ENCODE results near the gene SLC2A6.

Gene SLC2A6

DNA sequence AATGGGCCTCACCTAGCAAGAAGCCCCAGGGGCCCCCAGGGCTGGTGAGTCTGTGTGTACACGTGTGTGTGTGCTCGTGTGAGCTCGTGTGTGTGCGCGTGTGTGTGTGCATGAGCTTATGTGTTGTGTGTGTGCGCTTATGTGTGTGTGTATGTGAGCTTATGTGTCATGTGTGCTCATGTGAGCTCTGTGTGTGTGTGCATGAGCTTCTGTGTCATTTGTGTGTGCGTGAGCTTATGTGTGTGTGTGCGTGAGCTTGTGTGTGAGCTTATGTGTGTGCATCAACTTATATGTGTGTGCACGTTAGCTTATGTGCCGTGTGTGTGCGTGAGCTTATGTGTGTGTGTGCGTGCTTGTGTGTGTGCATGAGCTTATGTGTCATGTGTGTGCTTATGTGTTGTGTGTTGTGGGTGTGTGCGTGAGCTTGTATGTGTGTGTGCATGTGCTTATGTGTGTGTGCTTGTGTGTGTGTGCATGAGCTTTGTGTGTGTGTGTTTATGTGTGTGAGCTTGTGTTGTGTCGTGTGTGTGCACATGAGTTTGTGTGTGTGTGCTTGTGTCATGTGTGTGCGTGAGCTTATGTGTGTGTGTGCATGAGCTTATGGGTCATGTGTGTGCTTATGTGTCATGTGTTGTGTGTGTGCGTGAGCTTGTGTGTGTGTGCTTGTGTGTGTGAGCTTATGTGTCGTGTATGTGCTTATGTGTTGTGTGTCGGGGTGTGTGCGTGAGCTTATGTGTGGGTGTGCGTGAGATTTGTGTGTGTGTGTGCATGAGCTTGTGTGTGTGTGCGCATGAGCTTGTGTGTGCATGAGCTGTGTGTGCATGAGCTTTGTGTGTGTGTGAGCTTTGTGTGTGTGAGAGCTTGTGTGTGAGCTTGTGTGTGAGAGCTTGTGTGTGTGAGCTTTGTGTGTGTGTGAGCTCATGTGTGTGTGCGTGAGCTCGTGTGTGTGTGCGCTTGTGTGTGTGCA lies 16.7 kb upstream of the SLC2A6 start:
- no peak for DNase-seq

DNA sequence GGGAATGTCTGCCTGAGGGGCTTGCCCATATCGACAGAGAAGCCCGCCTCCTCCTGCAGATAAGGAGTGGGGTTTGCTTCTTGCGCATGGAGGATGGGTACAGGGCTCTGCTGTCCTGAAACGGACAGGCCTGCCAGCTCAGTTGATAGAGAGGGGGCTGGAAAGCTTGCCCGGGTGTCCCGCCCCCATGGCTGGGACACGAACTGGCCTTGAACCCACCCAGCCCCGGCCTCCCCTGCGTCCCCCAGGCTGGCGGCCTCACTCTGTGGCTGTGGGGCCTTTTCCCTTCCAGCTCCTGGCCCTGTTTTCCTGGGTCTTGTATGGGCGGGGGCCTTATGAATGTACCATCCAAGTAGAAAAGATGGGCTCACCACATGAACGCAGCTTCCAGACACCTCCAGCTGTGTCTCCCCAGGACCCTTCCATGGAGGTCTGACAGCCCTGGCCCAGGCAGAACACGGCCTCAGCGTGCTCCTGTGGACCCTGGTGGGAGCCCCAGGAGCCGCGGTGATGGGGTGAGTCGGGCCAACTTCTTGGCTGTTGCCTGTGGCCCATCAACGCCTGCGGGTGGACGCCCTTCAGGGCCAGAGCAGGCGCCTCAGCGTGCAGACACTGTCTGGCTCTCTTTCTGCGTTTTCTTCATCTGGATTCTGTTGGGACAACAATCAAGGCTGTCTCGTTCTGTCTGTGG lies 15.9 kb upstream of the SLC2A6 start:
- no peak for DNase-seq

DNA sequence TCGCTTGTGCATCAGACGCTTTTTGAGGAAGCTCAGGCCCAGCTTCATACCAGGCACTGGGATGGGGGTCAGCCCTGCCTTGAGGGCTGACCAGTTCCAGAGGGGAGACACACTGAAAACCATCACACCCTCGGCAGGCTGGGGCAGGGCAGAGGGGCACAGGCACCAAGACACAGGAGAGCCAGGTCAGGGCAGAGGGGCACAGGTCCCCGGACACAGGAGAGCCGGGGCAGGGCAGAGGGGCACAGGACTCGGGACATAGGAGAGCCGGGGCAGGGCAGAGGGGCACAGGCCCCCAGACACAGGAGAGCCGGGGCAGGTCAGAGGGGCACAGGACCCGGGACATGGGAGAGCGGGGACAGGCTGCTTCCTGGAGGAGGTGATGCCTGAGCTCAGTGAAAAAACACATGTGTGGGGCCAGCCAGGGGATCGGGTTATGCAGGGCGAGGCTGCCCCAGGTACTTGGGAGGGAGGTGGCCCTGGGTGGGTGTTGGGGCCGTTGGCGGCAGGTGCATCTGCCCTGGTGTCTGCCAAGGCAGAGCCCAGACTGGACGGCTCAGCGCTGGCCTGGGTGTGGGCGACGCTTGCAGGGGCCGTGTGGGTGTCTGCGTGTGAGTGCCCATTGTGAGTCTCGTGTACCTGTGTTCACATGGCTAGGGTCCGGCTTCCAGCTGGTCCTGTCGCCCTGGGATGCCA lies 15.1 kb upstream of the SLC2A6 start:
- DNase-seq: no peak

DNA sequence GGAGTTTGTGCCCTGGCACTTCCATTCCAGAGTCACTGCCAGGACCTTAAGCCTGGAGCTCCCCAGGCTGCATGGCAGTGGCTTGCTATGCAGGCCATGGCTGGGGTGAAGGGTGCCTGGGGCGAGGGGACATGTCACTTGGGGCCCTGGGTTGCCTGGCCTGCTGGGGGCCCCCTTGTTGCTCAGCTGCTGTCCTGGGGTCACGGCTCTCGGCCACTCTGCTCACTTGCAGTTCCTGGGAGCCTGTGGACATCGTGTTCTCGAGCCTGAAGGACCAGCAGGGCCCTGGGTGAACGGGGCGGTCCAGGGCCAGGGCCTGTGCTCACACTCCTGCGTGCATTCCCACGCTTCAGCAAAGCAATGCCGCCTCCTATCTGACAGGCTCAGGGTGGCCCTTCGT lies 14.5 kb upstream of the SLC2A6 start:
- no peak for DNase-seq

DNA sequence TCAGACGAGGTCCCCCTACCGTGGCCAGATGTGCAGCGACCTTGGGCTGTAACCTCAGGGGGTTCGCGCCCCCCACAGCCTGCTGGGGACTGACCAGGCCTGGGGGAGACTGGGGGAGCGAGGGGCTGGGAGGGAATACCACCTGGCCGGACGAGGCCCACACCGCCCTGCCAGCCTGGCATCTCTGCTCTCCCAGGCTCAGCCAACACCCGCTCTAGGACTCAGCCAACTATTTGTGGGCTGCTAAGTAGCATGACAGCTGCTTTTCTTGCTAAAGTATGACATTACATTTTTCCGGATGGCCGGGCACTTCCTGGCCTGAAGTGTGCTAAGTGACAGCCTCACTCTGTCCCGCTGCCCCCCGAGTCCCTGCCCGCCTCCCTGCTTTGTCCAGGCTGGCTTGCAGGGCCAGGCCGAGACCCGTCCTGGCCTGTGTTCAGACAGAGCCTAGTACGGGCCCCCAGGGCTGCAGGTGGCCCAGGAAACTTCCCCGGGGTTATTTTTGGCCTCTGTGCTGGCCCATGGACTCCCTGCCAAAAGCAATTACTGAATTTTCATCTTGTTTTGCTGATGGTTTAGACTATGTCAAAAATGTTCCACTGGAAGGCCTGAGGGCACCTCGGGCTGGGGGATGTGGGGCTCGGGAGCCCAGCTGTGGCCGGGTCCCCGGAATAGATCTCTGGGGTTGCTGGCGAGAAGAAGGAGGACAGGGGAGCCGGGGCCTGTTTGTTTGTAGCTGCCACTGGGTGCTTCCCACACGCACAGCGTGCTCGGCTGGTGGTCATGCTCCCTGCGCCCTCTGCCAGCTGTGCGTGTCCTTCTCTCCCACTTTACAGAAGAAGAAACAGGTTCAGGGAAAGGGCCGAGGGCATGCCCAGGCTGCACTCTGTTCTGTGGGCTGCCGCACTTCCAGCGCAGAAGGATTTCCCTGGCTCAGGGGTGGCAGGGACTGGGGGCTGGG lies 13.4 kb upstream of the SLC2A6 start:
- no peak for DNase-seq

DNA sequence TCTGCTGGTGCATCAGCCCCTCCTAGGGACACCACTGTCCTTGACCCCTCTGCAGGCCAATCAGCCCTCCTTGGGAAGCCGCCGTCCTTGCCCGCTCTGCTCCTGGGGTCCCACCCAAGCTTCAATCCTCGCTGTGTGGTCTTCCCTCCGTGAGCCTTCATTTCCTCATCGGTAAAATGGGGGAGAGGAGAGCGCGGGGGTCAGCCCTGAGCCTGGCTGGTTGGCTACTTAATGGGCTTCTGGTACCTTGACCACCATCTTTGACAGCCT lies 12.7 kb upstream of the SLC2A6 start:
- DNase-seq: no peak

DNA sequence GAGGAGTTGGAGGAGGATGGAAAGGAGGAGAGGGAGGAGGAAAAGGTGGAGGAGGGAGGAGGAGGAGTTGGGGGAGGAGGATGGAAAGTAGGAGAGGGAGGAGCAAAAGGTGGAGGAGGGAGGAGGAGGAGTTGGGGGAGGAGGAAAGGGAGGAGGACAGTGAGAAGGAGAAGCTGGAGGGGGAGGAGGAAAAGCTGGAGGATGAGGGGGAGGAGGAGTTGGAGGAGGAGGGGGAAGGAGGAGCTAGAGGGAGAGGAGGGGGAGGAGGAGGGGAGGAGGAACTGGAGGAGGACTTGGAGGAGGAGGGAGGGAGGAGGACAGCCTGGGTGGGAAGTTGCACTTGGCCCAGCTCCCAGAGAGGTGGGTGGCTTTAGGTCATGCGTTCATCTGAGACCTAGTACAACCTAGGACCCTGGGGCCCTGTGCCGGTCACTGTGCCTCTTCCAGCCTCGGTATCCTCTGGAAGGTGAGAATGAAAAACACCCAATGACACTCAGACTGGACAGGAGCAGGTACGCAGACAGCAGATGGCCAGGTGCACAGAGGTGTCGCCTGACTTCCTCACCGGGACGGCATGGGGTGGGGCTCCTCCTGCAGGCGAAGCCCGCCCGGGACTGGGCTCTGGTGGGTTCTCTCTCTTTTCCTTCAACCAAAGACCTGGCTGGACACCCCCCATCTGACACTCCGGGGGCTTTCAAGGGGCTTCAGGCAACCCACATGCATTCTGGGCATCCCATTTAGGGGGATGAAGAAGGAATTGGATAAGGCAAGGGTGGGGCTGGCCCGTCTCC lies 12.2 kb upstream of the SLC2A6 start:
- no peak for DNase-seq

DNA sequence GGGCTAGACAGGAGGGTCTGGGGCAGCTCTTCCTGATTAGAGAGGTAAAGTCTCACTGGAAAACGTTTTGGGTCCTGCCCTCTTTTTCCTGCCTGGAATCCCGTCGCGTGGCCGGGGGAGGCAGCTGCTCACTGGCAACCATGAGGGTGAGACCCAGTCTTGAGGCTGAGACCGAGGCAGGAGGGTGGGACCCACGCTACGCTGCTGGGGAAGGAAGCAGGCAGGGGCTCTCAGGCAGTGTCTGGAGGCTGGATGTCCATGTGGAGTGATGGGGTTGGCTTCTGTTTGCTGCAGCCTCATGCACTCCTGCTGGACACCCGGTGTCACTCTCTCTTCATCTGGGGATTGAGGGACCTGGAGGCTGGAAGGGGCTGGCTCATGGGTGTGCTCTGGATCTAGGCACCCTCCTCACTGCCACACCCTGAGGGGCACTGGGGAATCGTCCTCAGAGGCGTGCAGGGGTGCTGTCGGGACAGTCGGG lies 11.3 kb upstream of the SLC2A6 start:
- DNase-seq: no peak

DNA sequence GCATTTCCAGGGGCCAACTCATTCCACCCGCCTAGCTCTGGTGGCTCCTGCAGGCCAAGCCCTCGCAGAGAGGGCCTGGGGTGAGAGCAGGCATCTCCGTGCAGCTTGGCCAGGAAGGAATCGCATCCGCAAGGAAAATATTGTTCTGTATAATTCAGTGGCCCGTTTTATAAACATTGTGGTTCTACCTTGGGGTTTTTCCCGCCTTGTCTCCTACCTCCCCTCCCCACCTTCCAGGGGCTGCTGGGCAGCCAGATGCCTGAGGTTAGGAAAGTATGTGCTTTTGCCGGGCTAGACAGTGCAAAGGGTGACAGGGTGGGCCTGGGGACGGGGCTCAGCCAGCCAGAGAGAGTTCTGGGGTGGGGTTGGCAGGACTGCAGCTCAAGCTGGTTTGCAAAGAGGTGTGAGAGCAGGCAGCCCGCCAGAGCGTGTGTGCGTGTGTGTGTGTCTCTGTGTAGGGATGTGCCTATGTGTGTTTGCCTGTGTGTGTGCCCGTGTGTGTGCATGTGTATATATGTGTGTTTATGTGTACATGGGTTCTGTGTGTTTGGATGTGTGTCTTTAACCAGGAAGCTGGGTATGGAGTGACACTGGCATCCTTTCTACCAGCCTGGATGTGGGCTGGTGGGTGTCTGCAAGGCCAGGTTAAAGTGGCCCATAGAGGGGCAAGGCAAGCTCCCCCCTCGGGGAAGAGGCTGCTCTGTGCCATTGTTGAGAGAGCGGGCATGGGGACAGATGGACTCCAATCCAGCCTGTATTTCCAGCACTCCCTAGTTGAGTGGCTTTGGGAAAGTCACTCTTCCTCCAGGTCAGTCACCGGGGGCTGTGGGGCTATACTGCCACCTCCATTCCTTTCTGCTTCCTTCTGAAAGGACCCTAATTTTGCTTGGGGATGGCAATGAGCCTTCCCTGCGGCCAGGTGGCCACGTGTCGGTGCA lies 10.6 kb upstream of the SLC2A6 start:
- DNase-seq: no peak

DNA sequence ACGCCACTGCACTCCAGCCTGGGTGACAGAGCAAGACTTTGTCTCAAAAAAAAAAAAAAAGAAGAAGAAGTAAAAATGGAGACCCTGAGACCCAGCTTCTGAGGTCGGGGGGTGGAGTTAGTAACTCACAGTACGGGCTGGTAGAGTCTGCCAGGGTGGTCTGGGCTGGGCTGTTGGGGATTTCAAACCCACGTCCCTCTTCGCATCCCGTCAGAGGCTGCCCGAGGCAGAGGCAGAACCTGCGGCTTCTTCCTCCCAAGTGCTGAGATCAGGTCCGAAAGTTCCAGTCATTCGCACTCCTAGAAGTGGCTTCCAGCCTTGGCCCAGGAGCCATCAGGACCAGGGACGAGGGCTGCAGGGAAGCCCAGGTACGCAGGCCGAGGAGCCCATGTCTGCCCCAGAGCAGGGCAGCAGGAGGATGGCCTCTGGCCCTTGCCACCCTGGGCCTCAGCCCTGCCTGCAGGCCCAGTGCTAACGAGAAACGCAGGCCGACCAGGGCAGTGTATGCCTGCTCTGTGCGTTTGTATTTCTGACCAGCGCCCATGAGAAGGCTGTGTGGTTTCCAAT lies 9.9 kb upstream of the SLC2A6 start:
- no peak for DNase-seq

DNA sequence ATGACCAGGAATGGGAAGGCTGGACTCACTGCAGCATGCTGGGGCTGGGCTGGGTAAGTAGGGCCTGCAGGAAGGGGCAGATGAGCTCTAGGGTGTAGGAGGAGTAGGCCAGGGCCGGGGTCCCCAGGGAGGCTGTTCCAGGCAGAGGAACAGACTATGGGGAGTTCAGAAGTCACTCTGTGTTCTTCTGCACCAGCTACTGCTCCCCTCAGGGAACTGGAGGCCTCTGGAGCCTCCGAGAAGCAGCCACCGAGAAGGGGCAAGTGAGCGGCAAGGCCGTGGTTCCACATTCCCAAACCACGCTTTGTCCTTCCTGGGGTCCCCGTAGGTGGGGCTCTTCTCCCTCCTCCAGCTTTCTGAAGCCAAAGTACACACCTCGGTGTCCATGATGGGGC lies 8.4 kb upstream of the SLC2A6 start:
- no peak for DNase-seq

DNA sequence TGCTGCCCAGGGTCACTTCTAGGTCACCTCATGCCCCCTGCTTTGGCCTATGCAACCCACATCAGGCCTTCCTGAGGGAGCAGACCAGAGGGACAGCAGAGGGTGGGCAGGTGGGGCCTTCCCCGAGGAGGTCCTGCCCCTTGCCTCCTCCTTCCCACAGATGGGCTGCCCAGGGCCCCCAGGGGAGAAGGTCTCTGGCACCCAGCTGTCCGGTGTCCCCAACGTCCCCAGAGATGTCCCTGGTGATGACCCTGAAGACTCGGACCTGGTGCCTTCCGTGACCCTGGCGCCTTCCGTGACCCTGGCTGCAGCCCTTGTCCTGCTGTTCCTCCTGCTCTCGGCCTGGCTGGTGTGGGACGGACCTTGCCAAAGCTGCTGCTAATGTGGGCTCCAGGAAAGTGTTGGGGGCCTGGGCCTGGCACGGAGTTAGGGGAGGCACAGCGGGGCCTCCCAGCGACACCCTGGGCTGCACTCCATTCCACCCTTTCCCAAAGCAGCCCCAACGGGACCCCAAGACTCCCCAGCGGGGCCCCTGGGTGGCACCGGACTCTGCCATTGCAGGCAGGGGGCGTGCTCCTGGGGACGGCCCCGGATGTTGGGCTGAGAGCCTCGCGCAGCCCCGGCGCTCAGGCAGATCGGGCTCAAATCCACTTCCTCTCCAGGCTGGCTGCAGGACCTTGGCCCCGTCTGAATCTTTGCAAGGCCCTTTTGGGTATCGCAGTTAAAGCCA lies 6.8 kb upstream of the SLC2A6 start:
- no peak for DNase-seq

DNA sequence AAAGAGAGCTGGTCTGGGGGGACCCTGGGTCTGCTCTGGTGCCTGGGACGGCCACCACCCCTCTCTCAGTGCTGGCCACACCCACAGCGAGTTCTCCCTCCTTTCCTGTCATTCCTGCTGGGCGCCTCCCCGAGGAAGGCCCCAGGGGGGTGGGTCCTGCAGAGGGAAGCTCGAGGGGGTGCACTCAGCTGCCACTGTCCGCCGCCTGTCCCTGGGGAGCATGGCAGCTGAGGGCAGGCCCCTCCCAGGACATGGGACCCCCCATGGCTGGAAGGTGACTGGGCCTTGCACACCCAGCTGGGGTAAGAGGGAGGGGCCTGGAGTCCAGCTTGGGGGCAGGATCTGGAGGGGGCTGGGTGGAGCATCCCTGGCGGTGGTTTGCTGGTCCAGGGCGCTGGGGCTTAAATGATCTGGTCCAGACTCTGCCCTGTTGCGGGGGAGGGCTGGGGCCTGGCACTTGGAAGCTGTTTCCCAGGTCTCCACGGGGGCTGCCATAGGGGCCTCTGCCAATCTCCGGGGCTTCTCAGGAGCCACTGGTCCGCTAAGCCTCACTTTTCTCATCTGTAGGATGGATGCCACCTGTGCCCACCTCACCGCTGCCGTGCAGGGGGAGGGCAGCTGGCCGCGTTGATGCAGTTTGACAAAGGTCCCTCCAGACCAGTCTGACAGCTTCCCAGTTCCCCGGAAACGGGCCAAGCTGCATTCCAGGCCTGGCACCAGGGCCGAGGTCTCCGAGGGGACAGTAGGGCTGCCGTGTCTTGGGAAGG lies 6.0 kb upstream of the SLC2A6 start:
- no peak for DNase-seq

DNA sequence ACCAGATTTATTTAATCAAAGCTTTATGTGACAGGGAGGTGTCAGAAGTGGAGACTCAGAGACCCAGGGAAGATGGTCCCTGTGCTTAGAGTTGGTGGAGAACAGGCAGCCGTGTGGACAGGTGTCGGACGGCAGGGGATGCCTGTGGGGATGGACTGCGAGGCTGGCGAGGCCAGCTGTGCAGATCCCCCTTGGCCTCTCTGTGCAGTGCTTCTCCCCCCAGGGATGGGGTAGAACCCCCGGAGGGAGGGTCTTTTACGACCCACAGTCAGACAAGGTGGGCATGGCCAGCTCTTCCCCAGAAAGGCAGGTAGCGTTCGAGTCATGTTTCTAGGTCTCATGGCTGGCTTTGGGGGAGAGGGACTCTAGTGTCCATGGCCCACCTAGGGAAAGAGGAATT lies 4.7 kb upstream of the SLC2A6 start:
- no peak for DNase-seq

DNA sequence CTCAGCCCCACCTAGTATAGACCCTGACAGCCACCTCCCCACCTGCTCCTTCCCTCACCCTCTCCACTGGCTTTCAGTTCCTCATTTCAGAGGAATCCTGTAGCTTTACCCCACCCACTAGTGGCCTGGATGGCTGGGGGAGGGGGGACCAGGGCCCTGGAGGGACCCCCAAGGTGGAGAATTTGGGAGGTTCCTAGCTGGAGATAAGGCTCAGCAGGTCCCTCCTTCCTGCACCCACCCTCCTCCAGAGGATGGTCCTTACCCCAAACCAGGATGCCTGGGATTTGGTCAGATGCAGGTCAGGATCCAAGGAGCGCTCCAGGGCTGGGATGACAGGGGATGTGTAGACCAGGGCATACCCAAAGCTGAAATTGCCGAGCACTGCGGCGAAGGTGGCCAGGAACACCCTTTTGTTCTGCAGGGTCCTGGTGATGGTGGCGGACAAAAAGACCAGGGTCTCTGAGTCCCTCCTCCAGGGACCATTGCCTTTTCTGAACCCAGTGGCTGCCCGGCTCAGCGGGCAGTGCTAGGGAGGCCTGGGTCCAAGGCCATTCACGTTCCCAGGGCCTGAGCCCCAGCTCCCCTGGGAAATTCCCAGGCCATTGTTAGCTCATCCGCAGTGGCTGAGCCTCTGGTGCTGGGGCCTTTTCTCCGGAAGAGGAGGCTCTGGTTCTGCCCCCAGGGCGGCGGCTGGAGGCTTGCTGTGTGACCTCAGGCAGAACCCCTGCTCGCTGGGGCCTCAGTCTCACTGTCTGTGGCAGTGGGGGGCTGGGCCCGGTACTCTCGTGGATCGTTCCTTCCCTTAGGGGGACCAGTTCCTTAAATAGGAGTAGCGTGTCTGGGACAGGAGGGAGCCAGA lies 678 bp downstream of the SLC2A6 start:
- DNase-seq: peak; percentile 62

DNA sequence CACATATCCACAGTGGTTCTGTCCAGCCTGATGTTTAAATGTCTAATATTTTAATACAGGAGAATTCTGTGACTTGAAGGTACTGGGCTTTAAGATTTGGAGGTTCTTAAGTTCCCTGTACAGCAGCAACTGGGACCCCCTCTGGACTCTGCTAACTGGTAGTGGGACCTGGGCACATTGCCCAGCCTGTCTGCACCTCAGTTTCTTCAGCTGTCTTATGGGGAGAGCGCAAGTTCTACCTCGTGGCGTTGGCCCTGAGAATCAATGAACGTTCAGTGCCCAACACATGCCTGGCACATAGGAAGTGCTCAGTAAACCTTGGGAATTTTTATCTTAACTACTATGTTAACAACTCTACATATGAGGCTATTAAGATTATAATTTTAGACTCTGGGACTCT lies 1.4 kb downstream of the SLC2A6 start:
- DNase-seq: no peak

DNA sequence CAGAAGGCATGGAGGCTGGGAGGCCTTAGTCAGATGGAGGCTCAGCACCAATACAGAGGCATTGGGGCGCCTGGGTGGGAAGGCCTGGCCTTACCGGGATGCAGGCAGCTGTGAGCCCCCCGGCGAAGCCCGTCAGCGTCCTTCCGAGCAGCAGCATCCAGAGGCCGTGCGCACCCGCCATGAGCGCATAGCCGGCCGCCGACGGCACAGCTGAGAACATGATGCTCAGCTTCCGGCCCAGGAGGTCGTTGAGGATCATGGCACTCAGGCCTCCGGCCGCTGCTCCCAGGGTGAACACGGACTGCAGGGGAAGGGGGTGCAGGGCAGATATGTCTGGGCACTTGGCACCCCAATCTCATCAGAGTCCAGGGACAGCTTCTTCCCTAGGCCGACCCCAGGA lies 2.0 kb downstream of the SLC2A6 start:
- no peak for DNase-seq
